Neural crest cell (in vitro differentiated cells): ENCODE measurements around the gene MICALL2. TPM values are rescaled to one million over a fixed set of nuclear protein-coding genes. Genes with fewer than 3 reads are reported as not detected.

Experiments used
- DNase-seq: peaks from one replicate; pipeline ENCODE4 v3.0.0; 2021; ENCODE audit warnings: low read depth, mixed read lengths, low spot score
- H3K27ac Mint-ChIP-seq: one replicate; pipeline ENCODE4 v1.8.0; 2021; ENCODE audit warnings: mild to moderate bottlenecking, mixed read lengths; ENCODE audit not compliant: unreplicated experiment
- H3K27me3 Mint-ChIP-seq: 2 replicates; pipeline ENCODE4 v1.8.0; 2021; ENCODE audit warnings: low read depth, mild to moderate bottlenecking, mixed read lengths
- H3K36me3 Mint-ChIP-seq: 2 replicates; pipeline ENCODE4 v1.8.0; 2021; ENCODE audit warnings: low read depth, mild to moderate bottlenecking, mixed read lengths
- H3K4me1 Mint-ChIP-seq: 2 replicates; pipeline ENCODE4 v1.8.0; 2021; ENCODE audit warnings: mixed read lengths
- H3K4me3 Mint-ChIP-seq: one replicate; pipeline ENCODE4 v1.8.0; 2021; ENCODE audit warnings: mild to moderate bottlenecking, mixed read lengths
- H3K9me3 Mint-ChIP-seq: 2 replicates; pipeline ENCODE4 v1.8.0; 2021; ENCODE audit warnings: mixed read lengths
- CTCF ChIP-seq: fragments of 200-600 bp; sonication (generic); conservative IDR thresholded peaks from 2 replicates; pipeline ENCODE4 v1.5.0; 2021; ENCODE audit warnings: antibody characterized with exemption, mild to moderate bottlenecking
- total RNA-seq: library from RNA; stranded (reverse); gene quantifications from 2 replicates; pipeline ENCODE4 v1.2.1, GENCODE V29; 2021

MICALL2 gene
- total RNA-seq, 1 donor from 2014 or later, result 18.7 TPM

GRCh38 chr7:1433128-1433920, 25.9 kb downstream of the MICALL2 start:
- no peak for TF ChIP-seq CTCF
- H3K9me3 Mint-ChIP-seq, result no peaks in the 10 kb centered on the region
- H3K4me1 Mint-ChIP-seq, result peaks cover 4% of the 10 kb centered on the region
- peaks cover 11% of the 10 kb centered on the region for H3K27me3 Mint-ChIP-seq
- DNase-seq, result no peak
- no peak overlapping the region for H3K4me3 Mint-ChIP-seq
- no peaks in the 10 kb centered on the region for H3K36me3 Mint-ChIP-seq
- no peak overlapping the region for H3K27ac Mint-ChIP-seq

- TF ChIP-seq CTCF, result peak; percentile 96
- peak; percentile 95 for DNase-seq
- no peak overlapping the region for H3K4me3 Mint-ChIP-seq
- H3K36me3 Mint-ChIP-seq, result no peaks in the 10 kb centered on the region
- H3K27me3 Mint-ChIP-seq, result peaks cover 11% of the 10 kb centered on the region
- no peak overlapping the region for H3K27ac Mint-ChIP-seq
- H3K4me1 Mint-ChIP-seq, result peaks cover 4% of the 10 kb centered on the region
- H3K9me3 Mint-ChIP-seq, result no peaks in the 10 kb centered on the region
Measured at GRCh38 chr7:1432411-1433082, 26.7 kb downstream of the MICALL2 start.

- Mint-ChIP-seq H3K36me3 (no peaks in the 10 kb centered on the region), H3K27me3 (peaks cover 11% of the 10 kb centered on the region), H3K4me1 (peaks cover 4% of the 10 kb centered on the region), H3K4me3 (no peak overlapping the region), H3K27ac (no peak overlapping the region), H3K9me3 (no peaks in the 10 kb centered on the region)
- DNase-seq, result no peak
- no peak for TF ChIP-seq CTCF
Measured at GRCh38 chr7:1431634-1432380, 27.5 kb downstream of the MICALL2 start.

- Mint-ChIP-seq H3K4me1 (peaks cover 4% of the 10 kb centered on the region), H3K4me3 (no peak overlapping the region), H3K9me3 (no peaks in the 10 kb centered on the region), H3K27me3 (peaks cover 13% of the 10 kb centered on the region), H3K36me3 (no peaks in the 10 kb centered on the region), H3K27ac (no peak overlapping the region)
- no peak for DNase-seq
- TF ChIP-seq CTCF, result no peak
Measured at GRCh38 chr7:1431226-1431625, 28.0 kb downstream of the MICALL2 start.

- H3K9me3 Mint-ChIP-seq, result no peaks in the 10 kb centered on the region
- no peak for TF ChIP-seq CTCF
- H3K27me3 Mint-ChIP-seq, result peaks cover 18% of the 10 kb centered on the region
- peaks cover 4% of the 10 kb centered on the region for H3K4me1 Mint-ChIP-seq
- H3K4me3 Mint-ChIP-seq, result no peak overlapping the region
- no peak for DNase-seq
- H3K36me3 Mint-ChIP-seq, result no peaks in the 10 kb centered on the region
- no peak overlapping the region for H3K27ac Mint-ChIP-seq
Measured at GRCh38 chr7:1430056-1430845, 29.0 kb downstream of the MICALL2 start.
